ENCODE results near the gene ADAT1.

ADAT1 gene

DNA sequence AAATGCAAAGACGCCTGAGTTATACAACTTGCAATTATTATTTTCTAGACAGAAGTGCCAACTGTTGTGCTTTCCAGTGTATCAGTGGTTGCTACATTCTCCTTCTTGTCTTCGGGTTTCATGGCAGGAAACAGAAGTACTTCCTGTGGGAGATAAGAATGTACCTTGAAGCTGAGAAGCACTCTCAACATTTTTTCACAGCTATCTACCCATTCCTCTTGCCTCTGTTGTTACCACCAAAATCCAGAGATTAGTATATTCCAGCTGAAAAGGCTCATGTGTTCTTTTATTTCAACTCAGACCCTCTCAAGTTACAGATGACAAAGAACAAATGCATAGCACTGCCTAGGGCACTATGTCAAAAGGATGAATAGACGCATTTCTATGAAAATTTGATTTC lies 4.8 kb upstream of the ADAT1 start:
- no peaks in the 10 kb centered on the region for H3K27me3 Mint-ChIP-seq (ENCODE audit: low read depth, poor library complexity)
- H3K4me3 Mint-ChIP-seq, result no peak overlapping the region
- TF ChIP-seq, protein P1, sequence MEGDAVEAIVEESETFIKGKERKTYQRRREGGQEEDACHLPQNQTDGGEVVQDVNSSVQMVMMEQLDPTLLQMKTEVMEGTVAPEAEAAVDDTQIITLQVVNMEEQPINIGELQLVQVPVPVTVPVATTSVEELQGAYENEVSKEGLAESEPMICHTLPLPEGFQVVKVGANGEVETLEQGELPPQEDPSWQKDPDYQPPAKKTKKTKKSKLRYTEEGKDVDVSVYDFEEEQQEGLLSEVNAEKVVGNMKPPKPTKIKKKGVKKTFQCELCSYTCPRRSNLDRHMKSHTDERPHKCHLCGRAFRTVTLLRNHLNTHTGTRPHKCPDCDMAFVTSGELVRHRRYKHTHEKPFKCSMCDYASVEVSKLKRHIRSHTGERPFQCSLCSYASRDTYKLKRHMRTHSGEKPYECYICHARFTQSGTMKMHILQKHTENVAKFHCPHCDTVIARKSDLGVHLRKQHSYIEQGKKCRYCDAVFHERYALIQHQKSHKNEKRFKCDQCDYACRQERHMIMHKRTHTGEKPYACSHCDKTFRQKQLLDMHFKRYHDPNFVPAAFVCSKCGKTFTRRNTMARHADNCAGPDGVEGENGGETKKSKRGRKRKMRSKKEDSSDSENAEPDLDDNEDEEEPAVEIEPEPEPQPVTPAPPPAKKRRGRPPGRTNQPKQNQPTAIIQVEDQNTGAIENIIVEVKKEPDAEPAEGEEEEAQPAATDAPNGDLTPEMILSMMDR (IDR thresholded peaks at IDR 0.05), result no peak
- DNase-seq, result no peak
- peaks cover 71% of the 10 kb centered on the region for H3K36me3 Mint-ChIP-seq (ENCODE audit: low read depth)
- no peak overlapping the region for H3K27ac Mint-ChIP-seq
- H3K9me3 Mint-ChIP-seq, result no peaks in the 10 kb centered on the region
- no peaks in the 10 kb centered on the region for H3K4me1 Mint-ChIP-seq

DNA sequence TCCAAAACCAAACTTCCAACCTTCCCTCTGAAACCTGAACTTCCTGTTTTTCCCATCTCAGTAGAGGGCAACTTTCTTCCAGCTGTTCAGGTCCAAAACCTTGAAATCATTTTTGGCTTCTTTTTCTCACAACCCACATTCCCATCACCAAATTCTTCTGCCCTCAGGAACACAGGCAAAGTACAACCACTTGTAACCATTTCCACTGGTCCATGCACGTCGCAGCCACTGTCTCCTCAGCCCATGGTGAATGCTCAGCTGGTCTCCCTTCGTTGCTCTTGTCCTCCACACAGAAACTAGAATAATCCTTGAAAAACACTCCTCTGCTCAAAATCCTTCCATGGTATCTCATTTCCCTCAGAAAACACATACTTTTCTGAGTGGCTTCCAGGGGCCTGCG lies 3.7 kb upstream of the ADAT1 start:
- TF ChIP-seq, protein P1 (IDR thresholded peaks at IDR 0.05), result no peak
- H3K9me3 Mint-ChIP-seq, result no peaks in the 10 kb centered on the region
- H3K27ac Mint-ChIP-seq, result peak overlapping the region; percentile 86
- DNase-seq, result no peak
- H3K36me3 Mint-ChIP-seq (ENCODE audit: low read depth), result peaks cover 63% of the 10 kb centered on the region
- peaks cover 8% of the 10 kb centered on the region for H3K4me1 Mint-ChIP-seq
- no peaks in the 10 kb centered on the region for H3K27me3 Mint-ChIP-seq (ENCODE audit: low read depth, poor library complexity)
- H3K4me3 Mint-ChIP-seq, result no peak overlapping the region

DNA sequence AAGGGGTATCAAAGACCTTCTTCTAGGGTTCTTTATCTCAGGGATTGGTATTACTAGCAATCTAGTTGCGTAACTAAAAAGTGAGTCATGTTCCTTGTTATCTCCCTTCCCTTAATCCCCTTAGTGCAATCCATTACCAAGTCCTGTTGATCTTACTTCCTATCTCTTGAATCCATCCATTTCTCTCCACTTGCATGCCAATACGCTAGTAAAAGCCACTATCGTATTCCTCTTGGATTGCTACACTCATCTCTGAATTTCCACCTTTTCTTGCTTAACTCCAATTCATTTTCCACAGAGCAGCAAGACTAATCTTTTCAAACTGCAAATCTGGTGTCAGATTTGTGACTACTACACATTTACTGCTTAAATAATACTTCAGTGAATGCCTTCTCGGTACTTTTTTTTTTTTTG lies 1.8 kb upstream of the ADAT1 start:
- Mint-ChIP-seq H3K4me3 (no peak overlapping the region), H3K36me3 (ENCODE audit: low read depth) (peaks cover 60% of the 10 kb centered on the region), H3K4me1 (peaks cover 25% of the 10 kb centered on the region), H3K27me3 (ENCODE audit: low read depth, poor library complexity) (no peaks in the 10 kb centered on the region), H3K27ac (peak overlapping the region; percentile 74), H3K9me3 (no peaks in the 10 kb centered on the region)
- no peak for DNase-seq
- TF ChIP-seq, protein P1 (IDR thresholded peaks at IDR 0.05), result no peak

DNA sequence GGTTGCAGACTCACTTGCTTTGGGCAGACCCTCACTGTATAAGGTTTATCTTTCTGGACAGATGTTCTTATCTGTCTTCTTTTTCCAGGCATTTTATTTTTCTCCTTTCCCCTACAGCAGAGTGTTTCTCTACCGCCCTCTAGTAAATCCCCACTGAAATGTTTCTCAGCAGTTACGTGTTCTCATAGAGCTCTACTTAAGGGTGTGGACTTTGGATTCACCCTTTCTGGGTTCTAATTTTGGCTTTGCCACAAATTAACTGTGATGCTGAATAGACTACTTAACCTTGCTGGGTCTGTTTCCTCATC lies 2.0 kb downstream of the ADAT1 start:
- Mint-ChIP-seq H3K4me3 (peak overlapping the region; percentile 97), H3K27me3 (ENCODE audit: low read depth, poor library complexity) (no peaks in the 10 kb centered on the region), H3K27ac (no peak overlapping the region), H3K9me3 (no peaks in the 10 kb centered on the region), H3K4me1 (peaks cover 25% of the 10 kb centered on the region), H3K36me3 (ENCODE audit: low read depth) (peaks cover 50% of the 10 kb centered on the region)
- DNase-seq, result no peak
- TF ChIP-seq, protein P1 (IDR thresholded peaks at IDR 0.05), result peak; percentile 46

DNA sequence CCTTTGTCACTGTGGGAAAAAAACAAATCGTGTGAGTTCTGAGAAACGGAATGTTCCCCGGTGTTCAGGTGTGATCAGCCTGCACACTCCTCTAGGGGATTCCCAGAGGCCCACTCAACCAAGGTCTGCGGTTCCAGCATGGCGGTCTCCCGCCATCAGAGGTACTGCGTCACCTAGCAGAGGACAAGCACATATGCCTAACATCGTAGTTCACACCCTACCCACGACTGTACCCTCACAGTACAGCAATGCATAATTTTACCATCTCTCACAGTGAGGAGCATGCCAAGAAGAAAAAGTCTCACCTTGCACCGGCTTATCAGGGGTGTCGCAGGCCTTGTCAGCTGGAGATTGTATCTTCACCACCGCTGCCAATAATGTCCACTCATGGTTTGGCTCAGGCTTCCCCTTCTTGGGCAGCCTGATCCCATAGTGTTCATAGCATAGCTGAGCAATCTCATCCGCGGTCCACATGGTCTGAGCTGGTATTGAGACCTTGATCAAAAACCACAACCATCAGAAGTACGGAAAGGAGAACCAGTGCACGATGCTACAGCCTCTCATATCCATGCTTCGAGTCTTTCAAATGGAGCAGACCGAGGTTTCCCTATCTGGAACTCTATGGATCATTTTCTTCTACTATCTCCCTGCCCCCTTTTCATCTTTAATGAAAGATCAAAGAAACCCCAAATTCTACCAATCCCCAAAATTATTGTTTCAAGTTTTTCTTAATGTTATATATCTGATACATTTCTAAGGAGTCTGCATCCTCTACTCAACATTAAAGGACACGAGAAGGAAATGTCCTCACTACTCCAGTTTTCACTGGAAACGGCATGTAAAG lies 2.5 kb downstream of the ADAT1 start:
- H3K27me3 Mint-ChIP-seq (ENCODE audit: low read depth, poor library complexity), result no peaks in the 10 kb centered on the region
- H3K9me3 Mint-ChIP-seq, result no peaks in the 10 kb centered on the region
- DNase-seq, result no peak
- H3K27ac Mint-ChIP-seq, result no peak overlapping the region
- peaks cover 50% of the 10 kb centered on the region for H3K36me3 Mint-ChIP-seq (ENCODE audit: low read depth)
- H3K4me3 Mint-ChIP-seq, result peak overlapping the region; percentile 97
- peaks cover 25% of the 10 kb centered on the region for H3K4me1 Mint-ChIP-seq
- TF ChIP-seq, protein P1 (IDR thresholded peaks at IDR 0.05), result no peak

DNA sequence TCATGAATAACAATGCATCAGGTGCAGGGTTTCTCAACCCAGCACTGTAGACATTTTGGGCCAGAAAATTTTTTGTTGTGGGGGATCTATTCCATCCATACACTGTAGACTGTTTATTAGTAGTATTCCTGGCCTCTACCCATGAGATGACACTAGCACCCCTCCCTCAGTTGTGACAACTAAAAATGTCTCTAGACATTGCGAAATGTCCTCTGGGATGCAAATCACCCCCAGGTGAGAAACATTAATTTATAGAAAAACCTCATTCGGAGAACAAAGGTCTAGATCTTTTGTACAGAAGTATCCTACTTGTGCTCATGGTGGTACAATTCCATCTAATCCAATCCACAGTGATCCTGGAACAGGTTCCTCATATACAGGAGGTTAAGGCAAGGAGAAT lies 4.3 kb downstream of the ADAT1 start:
- DNase-seq, result no peak
- no peaks in the 10 kb centered on the region for H3K9me3 Mint-ChIP-seq

More for the DNA sequence above, 4.3 kb downstream of the ADAT1 start:
- H3K4me1 Mint-ChIP-seq, result peaks cover 25% of the 10 kb centered on the region
- H3K27me3 Mint-ChIP-seq (ENCODE audit: low read depth, poor library complexity), result no peaks in the 10 kb centered on the region
- H3K27ac Mint-ChIP-seq, result no peak overlapping the region
- peaks cover 57% of the 10 kb centered on the region for H3K36me3 Mint-ChIP-seq (ENCODE audit: low read depth)
- TF ChIP-seq, protein P1 (IDR thresholded peaks at IDR 0.05), result no peak
- H3K4me3 Mint-ChIP-seq, result no peak overlapping the region
